ENCODE results near the gene C22orf31. TPM values are rescaled to one million over a fixed set of nuclear protein-coding genes. Genes with fewer than 3 reads are reported as not detected.

Gene C22orf31
- total RNA-seq, 2 donors from 2014 or later, result not detected

DNA sequence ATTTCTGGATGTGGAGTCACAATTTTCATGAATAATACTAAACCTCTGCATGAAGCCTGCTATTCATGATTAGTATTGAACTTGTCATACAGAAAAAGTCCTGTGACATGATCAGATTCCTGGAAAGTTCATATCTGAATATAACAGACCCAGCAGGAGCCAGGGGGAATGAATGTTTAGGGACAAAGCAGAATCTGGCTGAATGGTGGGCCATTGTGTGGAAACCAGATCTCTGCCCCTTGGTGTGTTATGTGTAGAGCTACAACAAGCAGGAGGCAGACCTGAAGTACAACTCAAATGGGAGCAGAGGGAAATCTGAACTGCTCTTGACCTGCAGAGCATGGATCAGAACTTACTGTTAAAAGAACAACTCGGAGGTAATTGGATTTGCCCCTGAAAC lies 41.5 kb upstream of the C22orf31 start:
- TF ChIP-seq, protein P1, sequence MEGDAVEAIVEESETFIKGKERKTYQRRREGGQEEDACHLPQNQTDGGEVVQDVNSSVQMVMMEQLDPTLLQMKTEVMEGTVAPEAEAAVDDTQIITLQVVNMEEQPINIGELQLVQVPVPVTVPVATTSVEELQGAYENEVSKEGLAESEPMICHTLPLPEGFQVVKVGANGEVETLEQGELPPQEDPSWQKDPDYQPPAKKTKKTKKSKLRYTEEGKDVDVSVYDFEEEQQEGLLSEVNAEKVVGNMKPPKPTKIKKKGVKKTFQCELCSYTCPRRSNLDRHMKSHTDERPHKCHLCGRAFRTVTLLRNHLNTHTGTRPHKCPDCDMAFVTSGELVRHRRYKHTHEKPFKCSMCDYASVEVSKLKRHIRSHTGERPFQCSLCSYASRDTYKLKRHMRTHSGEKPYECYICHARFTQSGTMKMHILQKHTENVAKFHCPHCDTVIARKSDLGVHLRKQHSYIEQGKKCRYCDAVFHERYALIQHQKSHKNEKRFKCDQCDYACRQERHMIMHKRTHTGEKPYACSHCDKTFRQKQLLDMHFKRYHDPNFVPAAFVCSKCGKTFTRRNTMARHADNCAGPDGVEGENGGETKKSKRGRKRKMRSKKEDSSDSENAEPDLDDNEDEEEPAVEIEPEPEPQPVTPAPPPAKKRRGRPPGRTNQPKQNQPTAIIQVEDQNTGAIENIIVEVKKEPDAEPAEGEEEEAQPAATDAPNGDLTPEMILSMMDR (IDR thresholded peaks at IDR 0.05), result no peak
- Histone ChIP-seq H3K9me3 (no peaks in the 10 kb centered on the region), H3K4me1 (no peaks in the 10 kb centered on the region), H3K27me3 (no peaks in the 10 kb centered on the region), H3K4me3 (no peak overlapping the region), H3K36me3 (no peaks in the 10 kb centered on the region), H3K27ac (no peak overlapping the region)
- no peak for DNase-seq (ENCODE audit: low spot score)

DNA sequence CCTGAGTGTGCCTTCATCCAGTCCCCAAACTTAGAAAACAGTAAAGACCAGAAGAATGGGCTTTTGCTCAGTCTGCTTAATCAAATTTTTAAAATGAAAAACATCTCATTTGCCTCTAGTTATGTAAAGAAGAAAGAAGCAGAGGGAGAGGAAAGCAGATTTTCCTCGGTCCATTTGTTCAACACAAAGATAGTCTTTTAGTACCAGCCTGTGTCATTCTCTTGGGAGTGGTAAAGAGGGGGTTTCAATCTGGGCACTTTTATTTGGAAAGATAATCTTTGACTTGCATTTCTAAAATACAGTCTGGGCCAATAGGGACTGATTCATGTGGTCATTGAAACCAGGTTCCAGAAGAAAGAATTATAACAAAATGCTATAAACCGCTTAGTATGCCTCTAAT lies 40.7 kb upstream of the C22orf31 start:
- no peak overlapping the region for H3K4me3 ChIP-seq
- H3K4me1 ChIP-seq, result no peaks in the 10 kb centered on the region
- no peaks in the 10 kb centered on the region for H3K36me3 ChIP-seq
- no peaks in the 10 kb centered on the region for H3K27me3 ChIP-seq
- DNase-seq (ENCODE audit: low spot score), result no peak
- TF ChIP-seq, protein P1 (IDR thresholded peaks at IDR 0.05), result no peak
- no peaks in the 10 kb centered on the region for H3K9me3 ChIP-seq
- no peak overlapping the region for H3K27ac ChIP-seq

DNA sequence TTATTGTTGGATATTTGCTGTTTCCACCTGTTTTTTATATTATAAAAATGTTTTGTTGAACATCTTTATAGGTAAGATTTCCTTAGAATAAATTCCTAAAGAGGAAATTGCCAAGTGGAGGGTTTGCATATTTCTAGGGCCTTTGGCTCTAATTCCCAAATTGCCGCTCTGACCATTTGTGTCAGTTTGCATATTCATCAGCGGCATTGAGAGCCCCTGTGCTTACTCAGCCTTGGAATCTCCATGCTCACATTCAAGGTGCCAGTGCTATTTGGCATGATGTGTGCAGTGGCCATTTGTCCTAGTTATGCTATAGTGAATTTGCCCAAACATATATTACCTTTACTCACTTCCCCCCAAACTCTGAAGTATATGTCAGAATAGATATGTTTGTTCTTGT lies 36.7 kb upstream of the C22orf31 start:
- H3K27me3 ChIP-seq, result no peaks in the 10 kb centered on the region
- no peak overlapping the region for H3K4me3 ChIP-seq
- DNase-seq (ENCODE audit: low spot score), result no peak
- TF ChIP-seq, protein P1 (IDR thresholded peaks at IDR 0.05), result no peak
- no peak overlapping the region for H3K27ac ChIP-seq
- peaks cover 0 to 25% of the 10 kb centered on the region in 2 donors for H3K4me1 ChIP-seq
- H3K36me3 ChIP-seq, result peaks cover 9% of the 10 kb centered on the region
- no peaks in the 10 kb centered on the region for H3K9me3 ChIP-seq

DNA sequence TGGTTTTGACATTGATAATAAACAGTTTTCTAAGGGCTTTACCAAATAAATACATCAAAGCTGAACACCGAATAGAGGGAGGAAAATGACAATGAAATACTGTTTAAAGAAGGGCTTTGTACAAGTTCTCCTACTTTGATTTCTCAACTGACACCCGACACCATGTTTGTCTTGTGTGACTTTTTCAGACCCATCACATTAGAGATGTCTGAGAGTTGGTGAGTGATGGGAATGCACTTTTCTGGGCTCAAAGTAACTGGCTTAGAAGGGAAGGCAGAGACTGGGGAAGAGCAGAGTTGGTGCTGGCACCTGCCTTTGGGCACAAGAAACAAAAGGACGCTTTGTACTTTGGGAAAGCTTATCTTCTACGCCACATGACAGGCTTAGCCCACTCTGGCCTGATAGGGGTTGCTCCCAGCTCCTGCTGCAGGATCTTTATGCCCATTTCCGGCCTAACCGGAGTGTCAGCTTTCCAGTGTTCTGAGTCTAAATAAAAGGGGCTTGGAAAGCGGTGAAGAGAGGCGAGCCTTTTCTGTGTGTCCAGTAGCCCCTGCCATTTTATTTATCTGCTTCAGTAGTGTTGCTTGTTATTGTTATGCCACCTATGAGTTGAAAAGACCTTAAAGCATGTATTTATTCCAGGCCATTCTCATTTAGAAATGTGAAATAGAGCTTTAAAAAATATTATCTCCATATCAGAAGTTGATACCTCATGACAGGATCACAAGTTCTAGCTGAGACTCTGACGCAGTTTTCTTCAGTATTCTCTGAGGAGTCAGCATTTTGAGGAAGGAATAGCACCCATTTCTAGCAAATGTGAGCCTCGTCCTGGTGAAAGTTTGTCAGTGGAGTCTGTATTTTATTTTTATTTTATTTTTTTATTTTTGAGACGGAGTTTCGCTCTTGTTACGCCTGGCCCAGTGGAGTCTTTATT lies 35.4 kb upstream of the C22orf31 start:
- Histone ChIP-seq H3K36me3 (peaks cover 9% of the 10 kb centered on the region), H3K4me1 (peaks cover 0 to 38% of the 10 kb centered on the region in 2 donors), H3K27ac (peak overlapping the region; percentile 70 to 89), H3K27me3 (no peaks in the 10 kb centered on the region), H3K4me3 (no peak overlapping the region), H3K9me3 (no peaks in the 10 kb centered on the region)
- DNase-seq (ENCODE audit: low spot score), result no peak
- TF ChIP-seq, protein P1 (IDR thresholded peaks at IDR 0.05), result no peak

DNA sequence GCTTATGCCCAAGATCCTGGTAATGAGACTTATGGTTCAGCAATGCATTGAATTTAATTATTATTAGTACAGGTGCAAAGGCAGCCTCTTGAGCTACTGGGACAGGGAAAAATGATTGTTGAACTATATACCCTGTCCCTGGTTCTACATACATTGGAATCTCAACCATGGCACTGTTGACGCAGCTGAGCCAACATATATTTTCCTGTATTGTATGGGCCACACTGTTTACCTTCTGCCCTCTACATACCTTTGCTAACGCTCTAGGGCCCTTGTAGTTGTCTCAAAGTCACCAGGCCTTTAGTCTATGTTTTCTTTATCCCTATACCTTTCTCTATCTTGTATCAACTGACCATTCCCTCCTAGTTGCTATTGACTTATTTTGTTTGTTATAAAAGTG lies 33.8 kb upstream of the C22orf31 start:
- Histone ChIP-seq H3K9me3 (no peaks in the 10 kb centered on the region), H3K4me1 (peaks cover 0 to 45% of the 10 kb centered on the region in 2 donors), H3K4me3 (no peak overlapping the region), H3K36me3 (peaks cover 9% of the 10 kb centered on the region), H3K27me3 (no peaks in the 10 kb centered on the region), H3K27ac (peak overlapping the region; percentile 70 to 89)
- no peak for DNase-seq (ENCODE audit: low spot score)
- TF ChIP-seq, protein P1 (IDR thresholded peaks at IDR 0.05), result no peak
